Psoas muscle (tissue), 8 donors: ENCODE measurements around the gene NAV2. TPM values are rescaled to one million over a fixed set of nuclear protein-coding genes. Genes with fewer than 3 reads are reported as not detected.

ENCODE experiments used
- ATAC-seq, 4 donors: fragments of 200-7000 bp; cut with Tn5 transposase; one replicate each; pipeline ENCODE4 v1.9.1; 2020; ENCODE audit warnings: moderate library complexity in 3 of 4, mild to moderate bottlenecking in 2 of 4
- DNase-seq, 2 donors: peaks; one replicate each; pipeline ENCODE4 v3.0.0-alpha.2; 2020
- H3K27ac ChIP-seq: fragments of 200-600 bp; one replicate; pipeline ENCODE4 v1.8.0; 2022
- H3K27me3 ChIP-seq, 3 donors: fragments of 200-600 bp in 1 of 3; one replicate each; pipeline versions ENCODE4 v1.6.1 to v1.8.0; 2013 to 2022; ENCODE audit warnings: low read length in 2 of 3, mild to moderate bottlenecking in 2 of 3, moderate library complexity in 1 of 3; ENCODE audit not compliant: insufficient read depth in 3 of 3
- H3K36me3 ChIP-seq, 2 donors: fragments of 200-600 bp in 1 of 2; one replicate each; pipeline versions ENCODE4 v1.6.1 to v1.8.0; 2013 to 2022; ENCODE audit warnings: low read depth in 1 of 2, mild to moderate bottlenecking in 1 of 2, moderate library complexity in 1 of 2; ENCODE audit not compliant: insufficient read depth in 1 of 2
- H3K4me1 ChIP-seq: fragments of 200-600 bp; one replicate; pipeline ENCODE4 v1.8.0; 2022
- H3K4me3 ChIP-seq: fragments of 200-600 bp; one replicate; pipeline ENCODE4 v1.8.0; 2022; ENCODE audit warnings: mild to moderate bottlenecking
- H3K9me3 ChIP-seq: fragments of 200-600 bp; one replicate; pipeline ENCODE4 v1.8.0; 2022
- WGBS, 3 donors: extraction: QIAGEN DNeasy Blood & Tissue Kit; methylation state at CpG; one replicate each; pipeline versions ENCODE4 v1.1.6 to v1.1.7; 2013; 5-methylcytosine and 5-hydroxymethylcytosine counted together
- intact Hi-C, 2 donors: fragments of 100-400 bp; cut with DNase I; formaldehyde crosslinking; loops; one replicate each; pipeline versions ENCODE4 v1.11.0 to v1.14.2; 2022
- polyA plus RNA-seq, 3 donors: library from polyadenylated mRNA; stranded (reverse); fragments of 200-250 nt; gene quantifications; one replicate each; pipeline ENCODE4 v1.2.3, GENCODE V29; 2013
- total RNA-seq, 4 donors: library from RNA; stranded (reverse); fragmentation: NEBNext Ultra II Directional in 2 of 4; extraction: Animal tissue kit (Norgen Biotek cat#: 25700) in 2 of 4; gene quantifications; one replicate each; pipeline versions ENCODE4 v1.2.1 to v1.2.4, GENCODE V29; 2021 to 2023
- TF ChIP-seq, protein P1 (sequence below): fragments of 200-600 bp; IDR thresholded peaks from one replicate; pipeline ENCODE4 v1.8.0; 2022; ENCODE audit warnings: antibody characterized with exemption
- donor health status: healthy with polysubstance abuse.
- donor health status: DM: no; HTN: no; CAD: no; lungs with moderate emphysema.
- donor health status: Bipolar disorder and iron deficiency.
- donor health status: healthy.
- donor health status: DM: yes; HTN: yes; CAD: no.
- donor health status: DM: no; HTN: no; CAD: no.
- donor health status: DM: no; HTN: no; CAD: no.
- donor health status: DM: yes; HTN: yes; CAD: no.

NAV2 gene
- total and polyA plus RNA-seq, 7 donors: 0.68 to 21.8 (median 2.9) TPM

- TF ChIP-seq, protein P1, sequence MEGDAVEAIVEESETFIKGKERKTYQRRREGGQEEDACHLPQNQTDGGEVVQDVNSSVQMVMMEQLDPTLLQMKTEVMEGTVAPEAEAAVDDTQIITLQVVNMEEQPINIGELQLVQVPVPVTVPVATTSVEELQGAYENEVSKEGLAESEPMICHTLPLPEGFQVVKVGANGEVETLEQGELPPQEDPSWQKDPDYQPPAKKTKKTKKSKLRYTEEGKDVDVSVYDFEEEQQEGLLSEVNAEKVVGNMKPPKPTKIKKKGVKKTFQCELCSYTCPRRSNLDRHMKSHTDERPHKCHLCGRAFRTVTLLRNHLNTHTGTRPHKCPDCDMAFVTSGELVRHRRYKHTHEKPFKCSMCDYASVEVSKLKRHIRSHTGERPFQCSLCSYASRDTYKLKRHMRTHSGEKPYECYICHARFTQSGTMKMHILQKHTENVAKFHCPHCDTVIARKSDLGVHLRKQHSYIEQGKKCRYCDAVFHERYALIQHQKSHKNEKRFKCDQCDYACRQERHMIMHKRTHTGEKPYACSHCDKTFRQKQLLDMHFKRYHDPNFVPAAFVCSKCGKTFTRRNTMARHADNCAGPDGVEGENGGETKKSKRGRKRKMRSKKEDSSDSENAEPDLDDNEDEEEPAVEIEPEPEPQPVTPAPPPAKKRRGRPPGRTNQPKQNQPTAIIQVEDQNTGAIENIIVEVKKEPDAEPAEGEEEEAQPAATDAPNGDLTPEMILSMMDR: no peak
- ATAC-seq (no peak), DNase-seq (no peak)
- Histone ChIP-seq H3K27me3 (no peaks in the 10 kb centered on the region), H3K27ac (no peak overlapping the region), H3K4me3 (no peak overlapping the region), H3K9me3 (no peaks in the 10 kb centered on the region), H3K4me1 (no peaks in the 10 kb centered on the region), H3K36me3 (peaks cover 0 to 7% of the 10 kb centered on the region in 2 donors)
- WGBS, 3 donors: 83 to 89% (median 84%) methylated on average over 6 of the region's 6 CpGs
- intact Hi-C loops: no loop called here
Measured at GRCh38 chr11:19878520-19878919, 165.9 kb downstream of the NAV2 start.

- H3K4me1 ChIP-seq: no peaks in the 10 kb centered on the region
- TF ChIP-seq, protein P1: no peak
- no peaks in the 10 kb centered on the region for H3K9me3 ChIP-seq
- no peak for DNase-seq
- H3K27ac ChIP-seq: no peak overlapping the region
- intact Hi-C loops: no loop called here
- 46 to 79% (median 62%) methylated on average over 16 of the region's 16 CpGs for WGBS, 3 donors
- peaks cover 0 to 7% of the 10 kb centered on the region in 2 donors for H3K36me3 ChIP-seq
- no peaks in the 10 kb centered on the region for H3K27me3 ChIP-seq
- no peak overlapping the region for H3K4me3 ChIP-seq
- peak in 3 of 4 donors; percentile 42 to 45 (median 44) for ATAC-seq
Measured at GRCh38 chr11:19879307-19880087, 166.9 kb downstream of the NAV2 start.

GRCh38 chr11:19880088-19880345 lies 167.4 kb downstream of the NAV2 start:
- Histone ChIP-seq H3K9me3 (no peaks in the 10 kb centered on the region), H3K4me3 (no peak overlapping the region), H3K36me3 (peaks cover 0 to 10% of the 10 kb centered on the region in 2 donors), H3K27ac (no peak overlapping the region), H3K4me1 (no peaks in the 10 kb centered on the region), H3K27me3 (no peaks in the 10 kb centered on the region)
- intact Hi-C loops: no loop called here
- ATAC-seq: no peak
- TF ChIP-seq, protein P1: no peak
- DNase-seq: no peak

DNA sequence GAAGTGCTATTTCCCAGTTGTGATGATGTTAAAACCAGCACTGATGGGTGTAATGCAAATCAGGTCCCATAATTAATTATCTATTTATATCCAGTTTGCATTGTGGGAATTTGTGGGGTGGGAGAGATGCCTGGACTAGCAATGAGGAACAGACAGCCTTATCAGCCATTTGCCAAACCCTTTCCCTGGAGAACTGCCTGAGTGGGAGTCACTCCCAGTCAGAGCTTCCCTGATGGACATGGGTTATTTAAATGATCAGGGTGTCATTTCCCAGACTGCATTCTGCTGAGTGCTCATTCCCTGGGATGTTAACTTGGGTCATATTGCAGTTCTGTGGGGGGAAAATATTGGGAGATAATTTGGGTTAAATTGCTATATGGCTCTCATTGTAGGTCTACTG lies 168.5 kb downstream of the NAV2 start:
- TF ChIP-seq, protein P1: no peak
- no peaks in the 10 kb centered on the region for H3K9me3 ChIP-seq
- DNase-seq (no peak), ATAC-seq (no peak)
- no peaks in the 10 kb centered on the region for H3K4me1 ChIP-seq
- intact Hi-C loops: no loop called here
- H3K36me3 ChIP-seq: peaks cover 0 to 19% of the 10 kb centered on the region in 2 donors
- no peaks in the 10 kb centered on the region for H3K27me3 ChIP-seq
- H3K4me3 ChIP-seq: no peak overlapping the region
- no peak overlapping the region for H3K27ac ChIP-seq

DNA sequence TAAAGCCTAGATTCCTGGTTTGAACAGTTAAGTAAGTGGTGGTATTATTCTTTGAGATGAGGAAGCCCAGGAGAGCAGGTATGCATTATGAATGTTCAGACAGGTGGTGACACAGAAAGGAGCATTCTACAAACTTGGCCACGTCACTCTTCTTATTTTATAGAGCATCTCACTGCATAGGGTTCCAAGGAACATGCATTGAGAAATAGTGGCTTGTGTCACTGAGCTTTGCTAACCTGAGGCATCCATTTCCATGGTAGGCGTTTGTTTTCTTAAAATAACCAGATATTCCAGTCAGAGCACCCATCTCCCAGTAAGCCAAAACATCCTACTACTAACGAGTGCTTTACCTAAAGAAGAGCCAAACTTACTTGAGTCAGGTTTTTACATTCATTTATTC lies 169.7 kb downstream of the NAV2 start:
- intact Hi-C loops: no loop called here
- WGBS, 3 donors: 83 to 96% (median 86%) methylated on average over 3 of the region's 3 CpGs
- Histone ChIP-seq H3K36me3 (peaks cover 0 to 19% of the 10 kb centered on the region in 2 donors), H3K4me1 (no peaks in the 10 kb centered on the region), H3K4me3 (no peak overlapping the region), H3K9me3 (no peaks in the 10 kb centered on the region), H3K27ac (no peak overlapping the region), H3K27me3 (no peaks in the 10 kb centered on the region)
- no peak for DNase-seq
- no peak for ATAC-seq
- TF ChIP-seq, protein P1: no peak
